Measurements from ENCODE around the gene ZBTB17.
"Not testable (repeated sequence)": the region's sequence is repeated elsewhere in the genome, so short reads cannot be mapped to it uniquely, and the experiment has no call there.

ZBTB17 gene

GRCh38 chr1:16011936-16012589 lies 36.2 kb upstream of the ZBTB17 start:
- DNase-seq (ENCODE audit: low read depth in 2 of 2): no peak

DNA sequence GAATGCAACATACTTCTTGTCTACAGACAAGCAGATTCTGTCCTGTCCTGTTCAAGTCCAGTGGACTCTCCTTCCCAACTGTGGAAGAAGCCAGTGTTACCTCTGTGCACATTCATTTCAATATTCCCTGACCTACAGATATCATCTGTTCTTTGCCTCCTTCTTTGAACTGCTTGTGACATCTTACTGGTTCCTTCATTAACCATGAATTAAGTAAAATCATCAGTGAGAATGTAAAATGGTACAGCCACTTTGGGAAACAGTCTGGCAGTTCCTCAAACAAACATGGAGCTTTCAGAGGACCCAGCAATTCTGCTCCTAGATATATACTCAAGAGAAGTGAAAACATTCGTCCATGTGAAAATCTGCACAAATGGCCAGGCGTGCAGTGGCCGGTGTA lies 34.9 kb upstream of the ZBTB17 start:
- no peak for DNase-seq (ENCODE audit: low read depth in 2 of 2)

GRCh38 chr1:16009678-16010077 lies 33.8 kb upstream of the ZBTB17 start:
- DNase-seq (ENCODE audit: low read depth in 2 of 2): no peak

DNA sequence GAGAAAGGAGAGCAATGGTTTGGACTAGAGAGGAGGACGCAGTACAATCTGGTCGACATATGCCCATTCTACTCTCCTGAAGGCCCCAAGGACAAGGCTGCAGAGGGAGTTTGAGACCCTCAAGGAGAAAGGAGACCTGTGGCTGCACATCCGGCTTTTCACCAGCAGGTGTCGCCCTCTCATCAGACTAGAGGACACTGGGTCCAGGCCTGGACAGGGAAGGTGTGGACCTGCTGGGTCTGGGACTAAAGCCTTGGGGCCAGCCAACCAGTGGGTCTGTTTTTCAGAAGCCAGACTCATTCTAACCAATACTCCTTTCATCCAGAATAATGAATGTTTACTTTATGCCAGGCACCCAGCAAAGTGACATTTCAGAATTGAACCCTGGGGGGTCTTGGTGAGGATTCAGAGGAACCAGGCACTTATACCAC lies 33.1 kb upstream of the ZBTB17 start:
- peak; percentile 56 for DNase-seq (ENCODE audit: low read depth in 2 of 2)

DNA sequence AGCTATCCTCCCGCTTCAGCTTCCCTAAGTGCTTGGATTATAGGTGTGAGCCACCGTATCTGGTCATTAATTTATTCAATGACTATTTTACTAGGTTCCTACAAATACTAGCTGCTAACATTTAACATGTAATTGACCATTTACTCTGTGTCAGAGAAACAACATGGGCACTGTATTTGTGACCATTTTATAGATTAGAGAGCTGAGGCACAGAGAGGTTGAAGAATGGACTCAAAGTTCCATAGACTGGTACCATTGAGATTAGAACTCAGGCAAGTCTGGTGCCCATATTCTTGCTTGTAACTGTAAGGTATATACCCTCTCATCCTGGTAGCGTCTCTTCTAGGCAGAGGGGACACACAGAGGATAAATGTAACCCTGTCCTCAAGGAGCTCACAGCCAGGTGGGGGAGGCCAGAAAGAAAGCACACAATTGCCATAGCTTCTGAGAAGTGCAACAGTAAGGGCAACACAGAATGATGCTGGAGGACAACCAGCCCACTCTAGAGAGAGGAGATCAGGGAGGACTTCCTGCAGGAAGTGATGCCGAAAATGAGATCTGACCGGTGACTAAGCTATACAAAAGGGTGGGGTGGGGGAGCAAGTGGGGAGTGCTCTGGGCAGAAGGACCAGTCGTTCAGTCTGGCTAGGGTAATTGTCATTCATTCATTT lies 31.9 kb upstream of the ZBTB17 start:
- DNase-seq (ENCODE audit: low read depth in 2 of 2): no peak

- DNase-seq (ENCODE audit: low read depth in 2 of 2): no peak
Observed at GRCh38 chr1:16006552-16007485, 30.9 kb upstream of the ZBTB17 start.

DNA sequence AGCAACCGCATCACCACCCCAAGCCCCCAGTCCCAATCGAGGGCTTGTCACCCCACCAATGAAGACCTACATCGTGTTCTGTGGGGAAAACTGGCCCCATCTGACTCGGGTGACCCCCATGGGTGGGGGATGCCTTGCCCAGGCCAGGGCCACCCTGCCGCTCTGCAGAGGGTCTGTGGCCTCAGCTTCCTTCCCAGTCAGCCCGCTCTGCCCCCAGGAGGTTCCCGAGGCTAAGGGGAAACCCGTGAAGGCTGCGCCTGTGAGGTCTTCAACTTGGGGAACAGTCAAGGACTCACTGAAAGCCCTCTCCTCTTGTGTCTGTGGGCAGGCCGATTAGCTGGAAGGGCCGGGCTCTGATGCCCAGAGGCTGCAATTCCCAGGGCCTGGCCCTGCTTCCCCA lies 30.1 kb upstream of the ZBTB17 start:
- DNase-seq (ENCODE audit: low read depth in 2 of 2): no peak

DNA sequence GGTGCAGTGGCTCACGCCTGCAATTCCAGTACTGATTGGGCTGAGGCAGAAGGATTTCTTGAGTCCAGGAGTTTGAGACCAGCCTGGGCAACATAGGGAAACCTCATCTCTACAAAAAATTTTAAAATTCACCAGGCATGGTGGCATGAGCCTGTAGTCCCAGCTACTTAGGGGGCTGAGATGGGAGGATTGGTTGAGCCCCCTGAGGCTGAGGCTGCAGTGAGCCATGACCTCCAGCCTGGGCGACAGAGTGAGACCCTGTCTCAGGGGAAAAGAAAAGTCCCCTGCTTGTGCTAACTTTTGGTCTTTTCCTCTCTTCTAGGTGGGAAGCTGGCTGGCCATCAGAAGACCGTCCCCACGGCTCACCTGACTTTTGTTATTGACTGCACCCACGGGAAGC lies 29.7 kb upstream of the ZBTB17 start:
- DNase-seq (ENCODE audit: low read depth in 2 of 2): no peak

GRCh38 chr1:16001274-16001673 lies 25.4 kb upstream of the ZBTB17 start:
- not testable (repeated sequence) for DNase-seq (ENCODE audit: low read depth in 2 of 2)

DNA sequence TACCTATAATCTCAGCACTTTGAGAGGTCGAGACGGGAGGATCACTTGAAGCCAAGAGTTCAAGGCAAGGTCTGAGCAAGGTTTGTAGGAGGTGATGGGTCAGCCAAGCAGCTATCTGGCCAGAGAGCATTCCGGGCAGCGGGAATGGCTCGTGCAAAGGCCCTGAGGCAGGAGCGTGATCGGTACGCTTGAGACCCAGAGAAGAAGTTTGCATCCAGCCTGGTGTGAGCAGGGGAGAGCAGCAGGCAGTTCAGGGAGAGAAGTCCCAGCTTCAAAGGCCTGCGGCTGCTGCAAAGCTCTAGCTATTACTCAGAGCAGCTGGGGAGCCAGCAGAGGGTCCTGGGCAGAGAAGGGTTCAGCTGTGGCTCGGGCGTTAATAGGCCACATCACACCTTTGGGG lies 23.0 kb upstream of the ZBTB17 start:
- no peak for DNase-seq (ENCODE audit: low read depth in 2 of 2)

- no peak for DNase-seq (ENCODE audit: low read depth in 2 of 2)
Observed at GRCh38 chr1:15997637-15998280, 21.9 kb upstream of the ZBTB17 start.

DNA sequence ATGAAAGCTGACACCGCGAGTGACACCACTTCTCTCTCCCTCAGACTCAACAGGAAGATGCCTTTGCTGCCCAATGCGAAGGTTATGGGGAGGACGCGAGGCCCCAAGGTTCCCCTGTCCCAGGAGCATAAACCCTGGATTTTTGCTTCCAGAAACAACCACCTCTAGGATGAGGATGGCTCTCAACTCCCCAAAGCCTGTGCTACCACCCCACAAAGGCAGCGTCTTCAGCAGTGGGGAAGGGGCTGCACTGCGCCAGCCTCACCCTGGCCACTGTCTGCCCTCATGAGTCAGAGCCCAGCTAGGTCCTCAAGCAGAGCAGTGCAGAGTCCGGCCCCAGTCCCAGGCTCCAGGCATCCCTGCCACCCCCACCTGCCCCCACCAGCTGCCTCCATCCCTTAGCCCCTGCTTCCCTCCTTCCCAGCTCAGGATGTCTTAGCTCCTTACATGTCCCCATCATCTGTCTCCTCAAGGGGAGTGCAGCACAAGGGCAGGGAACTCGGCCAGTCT lies 21.2 kb upstream of the ZBTB17 start:
- DNase-seq (ENCODE audit: low read depth in 2 of 2): no peak

DNA sequence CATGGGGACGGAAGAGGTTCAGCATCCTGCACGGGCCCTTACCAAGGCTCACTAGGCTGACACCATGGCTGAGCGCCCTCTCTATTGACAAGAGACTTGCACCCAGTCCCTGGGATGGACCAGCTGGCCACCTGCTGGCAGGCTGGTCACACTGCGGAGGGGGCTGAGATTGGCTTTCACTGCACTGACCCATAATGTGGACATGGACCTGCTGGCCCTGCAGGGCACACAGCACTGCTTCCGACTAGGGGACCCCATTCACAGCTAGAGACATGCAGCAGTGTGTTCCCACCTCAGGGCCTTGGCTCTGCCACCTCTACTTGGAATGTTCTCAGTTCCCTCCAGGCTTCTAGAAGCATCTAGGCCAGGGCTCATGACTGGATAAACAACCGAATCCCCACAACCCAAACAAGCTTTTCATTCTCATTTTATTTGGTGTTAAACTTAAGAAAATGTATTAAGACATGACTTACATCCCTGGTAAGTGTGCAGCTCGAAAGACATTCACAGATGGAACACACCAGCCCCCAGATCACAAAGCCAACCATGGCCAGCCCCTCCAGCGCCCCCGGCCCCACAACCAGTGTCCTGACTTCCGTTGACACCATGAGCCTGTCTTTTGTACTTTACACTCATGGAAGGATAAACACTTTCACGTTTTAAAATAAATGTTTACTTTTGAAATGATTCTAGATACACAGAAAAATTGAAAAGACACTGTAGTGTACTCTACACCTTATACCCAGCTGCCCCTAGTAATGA lies 18.9 kb upstream of the ZBTB17 start:
- DNase-seq (ENCODE audit: low read depth in 2 of 2): no peak

DNA sequence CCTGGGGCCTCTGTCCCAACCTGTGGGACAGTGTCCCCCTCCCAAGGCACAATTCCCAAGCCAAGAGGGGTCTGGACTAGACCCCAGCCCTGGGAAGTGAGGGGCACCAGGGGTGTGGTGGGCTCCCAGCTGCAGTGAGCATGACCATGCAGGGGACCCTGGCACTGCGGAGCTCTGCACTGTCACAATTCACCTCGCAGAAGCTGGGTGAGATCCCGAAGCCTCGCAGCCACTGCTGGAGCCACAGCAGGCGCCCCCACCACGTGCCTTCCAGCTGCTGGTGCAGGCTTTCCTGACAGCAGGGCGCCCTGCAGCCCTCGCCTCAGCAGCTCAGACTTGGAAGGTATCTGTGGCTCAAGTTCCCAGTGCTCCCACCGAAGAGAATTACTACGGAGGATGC lies 18.2 kb upstream of the ZBTB17 start:
- no peak for DNase-seq (ENCODE audit: low read depth in 2 of 2)

- no peak for DNase-seq (ENCODE audit: low read depth in 2 of 2)
Observed at GRCh38 chr1:15993666-15994065, 17.8 kb upstream of the ZBTB17 start.

DNA sequence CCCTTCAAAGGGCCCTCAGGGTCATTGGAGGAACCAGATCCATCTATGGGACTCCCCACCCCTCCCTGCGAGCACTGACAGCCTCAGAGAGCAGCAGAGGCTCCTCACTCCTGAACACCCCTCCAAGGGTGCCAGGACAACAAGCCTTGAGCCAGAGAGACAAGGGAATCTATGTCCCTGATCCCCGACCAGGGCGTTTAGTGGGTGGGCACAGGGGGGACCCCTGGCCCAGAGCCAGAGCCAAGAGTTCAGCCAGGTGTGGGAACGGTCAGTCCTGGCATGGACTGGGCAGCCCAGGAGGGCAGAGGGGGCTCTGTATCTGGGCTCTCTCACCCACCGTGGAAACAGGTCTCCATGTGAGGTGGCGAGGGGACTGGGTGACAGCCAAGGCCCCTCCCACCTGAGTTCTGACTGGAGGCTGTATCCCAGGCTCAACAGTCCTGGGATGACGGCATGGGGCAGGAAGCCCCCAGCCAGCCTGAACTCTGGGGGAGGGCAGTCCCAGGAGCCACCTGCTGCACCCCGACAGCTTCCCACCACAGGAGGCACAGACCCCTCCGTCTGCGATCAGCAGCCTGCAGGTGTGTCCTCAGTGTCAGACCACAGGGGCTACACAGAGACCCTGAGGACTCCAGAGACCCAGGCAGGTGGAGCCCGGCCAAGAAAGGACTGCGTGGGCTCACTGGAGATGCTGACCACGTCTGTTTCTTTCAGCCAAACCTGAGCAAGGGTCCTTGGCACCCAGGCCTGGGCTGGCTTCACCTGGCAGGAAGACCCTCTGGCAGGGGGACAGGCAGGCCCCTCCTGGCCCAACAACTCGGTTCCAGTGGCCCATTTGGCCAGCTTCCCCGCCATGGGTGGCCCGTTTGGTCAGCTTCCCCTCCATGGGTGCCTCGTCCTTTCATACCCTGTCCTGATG lies 16.9 kb upstream of the ZBTB17 start:
- no peak for DNase-seq (ENCODE audit: low read depth in 2 of 2)

DNA sequence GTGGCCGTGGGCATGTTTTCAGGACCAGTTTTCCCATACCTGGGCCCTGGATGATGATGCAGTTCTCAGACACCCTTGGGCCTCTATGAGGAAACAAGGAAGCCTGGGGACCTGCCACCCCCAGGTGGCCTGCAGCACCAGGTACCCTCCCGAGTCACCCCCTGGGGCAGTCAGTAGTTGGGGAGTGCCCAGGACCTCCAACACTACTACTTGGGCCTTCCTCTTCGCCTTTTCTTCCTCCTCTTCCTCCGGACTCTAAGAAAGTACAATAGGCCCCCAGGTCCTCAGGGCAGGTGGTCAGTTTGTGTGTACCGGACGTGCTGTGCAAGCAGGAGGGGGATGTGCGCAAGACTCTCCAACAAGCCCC lies 16.3 kb upstream of the ZBTB17 start:
- DNase-seq (ENCODE audit: low read depth in 2 of 2): no peak

GRCh38 chr1:15991427-15992186 lies 15.7 kb upstream of the ZBTB17 start:
- DNase-seq (ENCODE audit: low read depth in 2 of 2): no peak

DNA sequence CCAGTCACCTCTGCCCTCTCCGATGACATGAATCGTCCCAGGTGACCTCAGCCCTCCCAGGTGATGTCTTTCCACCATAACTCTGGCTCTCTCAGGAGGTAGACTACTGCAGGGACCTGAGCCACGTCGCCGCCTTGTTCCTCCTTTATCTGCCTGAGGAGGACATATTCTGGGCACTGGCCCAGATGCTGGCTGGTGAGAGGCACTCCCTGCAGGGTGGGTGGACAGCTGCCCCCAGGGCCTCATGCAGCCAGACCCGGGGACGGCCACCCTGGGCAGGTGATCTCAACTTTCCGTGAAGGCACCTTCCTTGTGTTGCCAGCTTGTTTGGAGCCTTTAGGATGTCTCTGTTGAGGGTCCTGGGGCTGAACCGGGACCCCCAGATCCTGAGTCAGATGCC lies 13.9 kb upstream of the ZBTB17 start:
- DNase-seq (ENCODE audit: low read depth in 2 of 2): no peak
